ENCODE measurements around the gene KLC1. TPM values are rescaled to one million over a fixed set of nuclear protein-coding genes. Genes with fewer than 3 reads are reported as not detected.

KLC1 gene
- total RNA-seq, 1 donor from 2014 or later = 238 TPM

DNA sequence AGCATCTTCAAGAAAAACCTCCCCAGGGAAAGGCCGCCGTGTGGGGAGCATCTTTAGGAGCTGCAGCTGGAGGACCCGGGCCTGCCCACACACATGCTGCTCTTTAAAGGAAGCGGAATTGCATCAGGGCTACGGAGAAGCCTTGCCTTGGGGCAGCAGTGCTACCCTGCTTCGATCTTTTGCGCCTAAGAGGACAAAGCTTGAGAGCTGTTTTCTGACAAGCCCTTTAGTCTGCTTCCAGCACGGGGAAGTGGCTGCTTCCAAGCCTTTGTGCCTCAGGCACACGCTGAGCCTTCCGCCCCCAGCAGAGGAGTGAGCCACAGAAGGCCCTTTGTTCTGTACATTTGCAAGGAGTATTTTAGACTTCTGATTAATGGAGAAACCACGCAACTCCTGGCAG lies 34.7 kb upstream of the KLC1 start:
- Histone ChIP-seq H3K9me3 (ENCODE audit: insufficient read depth, low read depth, low read length) (no peaks in the 10 kb centered on the region), H3K27ac (ENCODE audit: low read depth, low read length) (peak overlapping the region; percentile 80), H3K4me1 (ENCODE audit: insufficient read depth, low read length) (peaks cover 43% of the 10 kb centered on the region), H4K20me1 (ENCODE audit: insufficient read depth, low read length) (peaks cover 8% of the 10 kb centered on the region), H3K27me3 (ENCODE audit: insufficient read depth, low read length) (no peaks in the 10 kb centered on the region), H3K9ac (ENCODE audit: low read length) (peak overlapping the region; percentile 69), H3K36me3 (ENCODE audit: insufficient read depth, low read length) (no peaks in the 10 kb centered on the region), H3K79me2 (ENCODE audit: insufficient read depth, low read length) (no peaks in the 10 kb centered on the region), H3K4me3 (ENCODE audit: insufficient read depth, low read depth, low read length) (peak overlapping the region; percentile 3), H2AFZ (ENCODE audit: low read depth, low read length) (no peak overlapping the region), H3K4me2 (ENCODE audit: low read length) (peak overlapping the region; percentile 79)
- no peak for FAIRE-seq
- Mint-ChIP-seq H3K27me3 (ENCODE audit: low read depth, unreplicated experiment) (no peaks in the 10 kb centered on the region), H3K27ac (ENCODE audit: unreplicated experiment) (peak overlapping the region; percentile 90), H3K36me3 (ENCODE audit: low read depth, unreplicated experiment) (peaks cover 8% of the 10 kb centered on the region), H3K9me3 (ENCODE audit: unreplicated experiment) (no peaks in the 10 kb centered on the region), H3K4me1 (ENCODE audit: low read depth, unreplicated experiment) (peaks cover 28% of the 10 kb centered on the region), H3K4me3 (ENCODE audit: unreplicated experiment) (peak overlapping the region; percentile 25)
- TF ChIP-seq EZH2 (IDR thresholded peaks at IDR 0.05; ENCODE audit: insufficient read depth, low read length) = no peak
- no peak for TF ChIP-seq CTCF (IDR thresholded peaks at IDR 0.05; ENCODE audit: insufficient read depth, low read depth, low read length)
- DNase-seq (ENCODE audit: low read depth) = peak; percentile 79

DNA sequence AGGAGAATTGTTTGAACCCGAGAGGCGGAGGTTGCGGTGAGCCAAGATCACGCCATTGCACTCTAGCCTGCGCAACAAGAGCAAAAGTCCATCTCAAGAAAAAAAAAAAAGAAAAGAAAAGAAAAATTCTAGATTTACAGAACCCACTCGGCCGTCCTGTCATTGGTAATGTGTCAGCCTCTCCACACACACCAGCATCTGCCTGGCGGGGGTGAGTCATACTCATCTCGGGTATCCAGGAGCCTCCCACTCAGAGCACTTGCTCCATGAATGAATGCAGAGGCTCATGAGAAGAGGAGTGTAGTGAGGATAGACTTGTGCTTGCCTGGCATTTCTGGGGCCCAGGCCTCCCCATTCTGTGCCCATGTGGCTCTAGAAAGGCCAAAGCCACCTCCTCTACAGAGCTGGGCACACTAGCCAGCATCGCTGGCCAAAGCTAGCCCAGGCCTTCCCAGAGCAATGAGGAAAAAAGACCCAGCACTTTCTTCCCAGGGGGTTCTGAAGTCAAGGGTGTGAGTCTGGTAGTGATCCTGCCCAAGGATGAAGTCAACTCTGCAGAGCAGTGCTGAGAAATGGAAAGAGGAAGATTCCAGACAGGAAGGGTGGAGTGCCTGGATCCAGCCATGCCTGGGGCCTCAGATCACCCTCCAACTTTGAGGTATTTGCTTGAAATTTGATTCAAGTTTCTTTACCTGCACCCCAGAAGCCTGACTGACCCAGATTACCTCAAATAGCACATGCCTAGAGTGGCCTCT lies 31.2 kb upstream of the KLC1 start:
- H3K4me1 ChIP-seq (ENCODE audit: insufficient read depth, low read length) = peaks cover 39% of the 10 kb centered on the region
- peaks cover 8% of the 10 kb centered on the region for H4K20me1 ChIP-seq (ENCODE audit: insufficient read depth, low read length)
- peak; percentile 89 for DNase-seq (ENCODE audit: low read depth)
- H3K9me3 Mint-ChIP-seq (ENCODE audit: unreplicated experiment) = no peaks in the 10 kb centered on the region
- TF ChIP-seq EZH2 (IDR thresholded peaks at IDR 0.05; ENCODE audit: insufficient read depth, low read length) (no peak), CTCF (IDR thresholded peaks at IDR 0.05; ENCODE audit: insufficient read depth, low read depth, low read length) (no peak)
- H3K4me3 Mint-ChIP-seq (ENCODE audit: unreplicated experiment) = peak overlapping the region; percentile 66
- H3K36me3 Mint-ChIP-seq (ENCODE audit: low read depth, unreplicated experiment) = peaks cover 4% of the 10 kb centered on the region
- no peak overlapping the region for H2AFZ ChIP-seq (ENCODE audit: low read depth, low read length)
- H3K9me3 ChIP-seq (ENCODE audit: insufficient read depth, low read depth, low read length) = no peaks in the 10 kb centered on the region
- no peaks in the 10 kb centered on the region for H3K27me3 Mint-ChIP-seq (ENCODE audit: low read depth, unreplicated experiment)
- H3K4me2 ChIP-seq (ENCODE audit: low read length) = peak overlapping the region; percentile 59
- no peak overlapping the region for H3K9ac ChIP-seq (ENCODE audit: low read length)
- H3K27ac ChIP-seq (ENCODE audit: low read depth, low read length) = no peak overlapping the region
- H3K27me3 ChIP-seq (ENCODE audit: insufficient read depth, low read length) = no peaks in the 10 kb centered on the region
- H3K36me3 ChIP-seq (ENCODE audit: insufficient read depth, low read length) = no peaks in the 10 kb centered on the region
- no peak for FAIRE-seq
- H3K4me3 ChIP-seq (ENCODE audit: insufficient read depth, low read depth, low read length) = no peak overlapping the region
- H3K79me2 ChIP-seq (ENCODE audit: insufficient read depth, low read length) = no peaks in the 10 kb centered on the region
- H3K4me1 Mint-ChIP-seq (ENCODE audit: low read depth, unreplicated experiment) = peaks cover 28% of the 10 kb centered on the region
- peak overlapping the region; percentile 58 for H3K27ac Mint-ChIP-seq (ENCODE audit: unreplicated experiment)

DNA sequence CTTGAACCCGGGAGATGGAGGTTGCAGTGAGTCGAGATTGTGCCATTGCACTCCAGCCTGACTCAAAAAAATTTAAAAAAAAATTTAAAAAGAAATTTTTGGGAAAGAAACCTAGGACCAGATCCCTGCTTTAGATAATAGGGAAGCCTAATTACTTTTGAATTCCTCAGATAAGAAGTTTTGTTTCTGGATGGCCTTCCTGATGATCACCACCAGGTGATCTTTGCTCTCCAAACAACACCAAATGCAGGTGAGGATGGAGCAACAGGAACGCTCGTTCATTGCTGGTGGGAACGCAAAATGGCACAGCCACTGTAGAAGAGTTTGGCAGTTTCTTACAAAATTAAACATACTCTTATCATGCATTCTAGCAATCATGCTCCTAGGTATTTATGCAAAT lies 28.5 kb upstream of the KLC1 start:
- TF ChIP-seq CTCF (IDR thresholded peaks at IDR 0.05; ENCODE audit: insufficient read depth, low read depth, low read length) (no peak), EZH2 (IDR thresholded peaks at IDR 0.05; ENCODE audit: insufficient read depth, low read length) (no peak)
- no peak overlapping the region for H3K4me3 ChIP-seq (ENCODE audit: insufficient read depth, low read depth, low read length)
- Mint-ChIP-seq H3K27ac (ENCODE audit: unreplicated experiment) (no peak overlapping the region), H3K9me3 (ENCODE audit: unreplicated experiment) (no peaks in the 10 kb centered on the region), H3K4me3 (ENCODE audit: unreplicated experiment) (no peak overlapping the region), H3K4me1 (ENCODE audit: low read depth, unreplicated experiment) (peaks cover 10% of the 10 kb centered on the region), H3K36me3 (ENCODE audit: low read depth, unreplicated experiment) (peaks cover 4% of the 10 kb centered on the region), H3K27me3 (ENCODE audit: low read depth, unreplicated experiment) (no peaks in the 10 kb centered on the region)
- peaks cover 8% of the 10 kb centered on the region for H4K20me1 ChIP-seq (ENCODE audit: insufficient read depth, low read length)
- peaks cover 15% of the 10 kb centered on the region for H3K4me1 ChIP-seq (ENCODE audit: insufficient read depth, low read length)
- no peak overlapping the region for H3K27ac ChIP-seq (ENCODE audit: low read depth, low read length)
- DNase-seq (ENCODE audit: low read depth) (no peak), FAIRE-seq (no peak)
- H3K9me3 ChIP-seq (ENCODE audit: insufficient read depth, low read depth, low read length) = no peaks in the 10 kb centered on the region
- H3K36me3 ChIP-seq (ENCODE audit: insufficient read depth, low read length) = no peaks in the 10 kb centered on the region
- H3K79me2 ChIP-seq (ENCODE audit: insufficient read depth, low read length) = no peaks in the 10 kb centered on the region
- no peaks in the 10 kb centered on the region for H3K27me3 ChIP-seq (ENCODE audit: insufficient read depth, low read length)
- H2AFZ ChIP-seq (ENCODE audit: low read depth, low read length) = no peak overlapping the region
- no peak overlapping the region for H3K9ac ChIP-seq (ENCODE audit: low read length)
- H3K4me2 ChIP-seq (ENCODE audit: low read length) = no peak overlapping the region
